G401.6 (cell line): ENCODE results near the gene HNRNPUL2.

Source experiments
- FAIRE-seq: peaks from 2 replicates; lab custom pipeline; 2012; peaks lifted over from hg19 to GRCh38; lab: Jason Lieb, UNC

Gene HNRNPUL2

GRCh38 chr11:62666259-62666926 lies 60.9 kb downstream of the HNRNPUL2 start:
- no peak for FAIRE-seq

GRCh38 chr11:62665599-62666258 lies 61.5 kb downstream of the HNRNPUL2 start:
- no peak for FAIRE-seq

- FAIRE-seq: peak; percentile 82
These were observed 62.1 kb downstream of the HNRNPUL2 start, which contains the start of the genes C11orf98 and CSKMT for GRCh38 chr11:62665075-62665598. C11orf98 (minus strand) TSS chr11:62665210; CDS start chr11:62665169, 41 bp downstream. CSKMT (plus strand) TSS chr11:62665312; CDS start chr11:62665880, 568 bp downstream.

- no peak for FAIRE-seq
These were observed 62.7 kb downstream of the HNRNPUL2 start for GRCh38 chr11:62664405-62665074.
